Stomach (tissue), 9 donors: ENCODE measurements around the gene SDCBP2. TPM values are rescaled to one million over a fixed set of nuclear protein-coding genes. Genes with fewer than 3 reads are reported as not detected.

Experiments
- DNase-seq, 2 donors: peaks; one replicate each; pipeline versions ENCODE4 v3.0.0 to v3.0.0-alpha.2; 2013 to 2019
- H3K27ac ChIP-seq, 5 donors: fragments of 200-600 bp in 4 of 5; sonication (generic) in 4 of 5; one replicate each; pipeline ENCODE4 v1.5.1; 2013 to 2019; ENCODE audit warnings: mild to moderate bottlenecking in 1 of 5, moderate library complexity in 1 of 5
- H3K27me3 ChIP-seq, 3 donors: fragments of 200-600 bp; sonication (generic); one replicate each; pipeline ENCODE4 v1.5.1; 2017 to 2019; ENCODE audit warnings: mixed run types in 1 of 3
- H3K36me3 ChIP-seq, 4 donors: fragments of 200-600 bp; sonication (generic); 1 replicate in 3 of 4; 2 replicates in 1 of 4; pipeline ENCODE4 v1.5.1; 2016 to 2019
- H3K4me1 ChIP-seq, 4 donors: fragments of 200-600 bp; sonication (generic); one replicate each; pipeline ENCODE4 v1.5.1; 2016 to 2019
- H3K4me3 ChIP-seq, 4 donors: fragments of 200-600 bp; sonication (generic) in 3 of 4; one replicate each; pipeline ENCODE4 v1.5.1; 2016 to 2019; ENCODE audit warnings: mild to moderate bottlenecking in 1 of 4
- H3K9me3 ChIP-seq, 4 donors: fragments of 200-600 bp; sonication (generic); one replicate each; pipeline ENCODE4 v1.5.1; 2016 to 2019
- CTCF ChIP-seq, 7 experiments: fragments of 450-650 bp in 4 of 7; fragments of 200-600 bp in 3 of 7; sonication (generic) in 3 of 7; IDR thresholded peaks; one replicate each; pipeline ENCODE4 v1.5.1; 2016 to 2019; ENCODE audit warnings: antibody characterized with exemption in 7 of 7, control low read depth in 2 of 7, mild to moderate bottlenecking in 1 of 7
- EP300 ChIP-seq: sonication (generic); formaldehyde crosslinking; IDR thresholded peaks from one replicate; pipeline ENCODE4 v1.6.1; 2017; ENCODE audit warnings: antibody characterized with exemption
- POLR2A ChIP-seq, 4 donors: fragments of 450-650 bp; IDR thresholded peaks; one replicate each; pipeline ENCODE4 v1.6.1; 2016; ENCODE audit warnings: antibody characterized with exemption in 4 of 4, control low read depth in 2 of 4, mild to moderate bottlenecking in 1 of 4, moderate library complexity in 1 of 4
- POLR2AphosphoS5 ChIP-seq, 3 donors: sonication (generic); formaldehyde crosslinking; IDR thresholded peaks; one replicate each; pipeline ENCODE4 v1.6.1; 2016; ENCODE audit warnings: antibody characterized with exemption in 3 of 3
- WGBS, 5 donors: extraction: QIAGEN DNeasy Blood & Tissue Kit in 3 of 5; methylation state at CpG; one replicate each; pipeline versions ENCODE4 v1.1.5 to v1.1.7; 2013 to 2018; 5-methylcytosine and 5-hydroxymethylcytosine counted together
- intact Hi-C: fragments of 100-400 bp; cut with DNase I; formaldehyde crosslinking; loops from one replicate; pipeline ENCODE4 v1.15.1; 2023; ENCODE audit warnings: low total_unique reads
- polyA plus RNA-seq, 3 donors: library from polyadenylated mRNA; stranded (reverse); fragments of 200-250 nt; gene quantifications; one replicate each; pipeline ENCODE4 v1.2.3, GENCODE V29; 2013
- total RNA-seq, 5 donors: library from RNA; depleted of rRNA; stranded (reverse); fragments of >200 nt; gene quantifications; one replicate each; pipeline versions ENCODE4 v1.1.0 to v1.2.3, GENCODE V29; 2014 to 2016
- donor health status: healthy with polysubstance abuse.
- donor health status: Bipolar disorder and iron deficiency.
- donor health status: healthy.

SDCBP2 gene
- total and polyA plus RNA-seq, 8 donors, result 33.3 to 297 (median 60.5) TPM

- no peak for DNase-seq
These were observed 64.2 kb downstream of the SDCBP2 start for GRCh38 chr20:1264727-1265126.

GRCh38 chr20:1263853-1264252 lies 65.1 kb downstream of the SDCBP2 start:
- no peak for TF ChIP-seq POLR2AphosphoS5 (IDR thresholded peaks at IDR 0.05)
- TF ChIP-seq CTCF (IDR thresholded peaks at IDR 0.05), result no peak
- TF ChIP-seq EP300, result no peak
- no peak for TF ChIP-seq POLR2A (IDR thresholded peaks at IDR 0.05)
- Histone ChIP-seq H3K36me3 (no peaks in the 10 kb centered on the region), H3K27me3 (peaks cover 0 to 10% (median 0%) of the 10 kb centered on the region in 3 donors), H3K4me1 (peaks cover 16 to 31% (median 25%) of the 10 kb centered on the region in 4 donors), H3K4me3 (no peak overlapping the region), H3K9me3 (no peaks in the 10 kb centered on the region), H3K27ac (no peak overlapping the region)
- WGBS, 5 donors, result 62 to 94% (median 84%) methylated on average over 1 of the region's 1 CpG
- intact Hi-C loops, result no loop called here
- DNase-seq, result no peak

More at GRCh38 chr20:1264727-1265126, 64.2 kb downstream of the SDCBP2 start:
- no peak overlapping the region for H3K4me3 ChIP-seq
- intact Hi-C loops, result no loop called here
- peaks cover 0 to 10% (median 0%) of the 10 kb centered on the region in 3 donors for H3K27me3 ChIP-seq
- H3K9me3 ChIP-seq, result no peaks in the 10 kb centered on the region
- TF ChIP-seq POLR2AphosphoS5 (IDR thresholded peaks at IDR 0.05) (no peak), CTCF (IDR thresholded peaks at IDR 0.05) (no peak), EP300 (no peak), POLR2A (IDR thresholded peaks at IDR 0.05) (no peak)
- peak overlapping the region in 1 of 5 donors; percentile 72 for H3K27ac ChIP-seq
- WGBS, 5 donors, result 34 to 68% (median 60%) methylated on average over 2 of the region's 2 CpGs
- H3K4me1 ChIP-seq, result peaks cover 16 to 31% (median 25%) of the 10 kb centered on the region in 4 donors
- no peaks in the 10 kb centered on the region for H3K36me3 ChIP-seq

Other genes with a start within 250 kb of the SDCBP2 start
- 100 to 1,000 TPM in 1 of 5 donors, 10 to 100 TPM in 4; 22.0 to 297 (median 34.3) TPM for gene PSMF1, start 210.5 kb downstream of the SDCBP2 start, total RNA-seq
- 10 to 100 TPM; 41.8 to 75.6 (median 44.6) TPM for gene PSMF1, start 210.5 kb downstream of the SDCBP2 start, polyA plus RNA-seq
- 10 to 100 TPM in 1 of 5 donors, under 1 TPM in 2, not detected in 2; 0.45 to 72.9 (median 0.73) TPM for gene TMEM74B, start 144.2 kb downstream of the SDCBP2 start, total RNA-seq
- 1 to 10 TPM; 1.9 to 3.2 (median 2.6) TPM for gene TMEM74B, start 144.2 kb downstream of the SDCBP2 start, polyA plus RNA-seq
- gene C20orf202, start 125.7 kb downstream of the SDCBP2 start, total RNA-seq, result not detected
- under 1 TPM in 1 of 3 donors, not detected in 2; 0.05 TPM for gene C20orf202, start 125.7 kb downstream of the SDCBP2 start, polyA plus RNA-seq
- gene RAD21L1, start 103.1 kb downstream of the SDCBP2 start, total RNA-seq, result not detected
- not detected for gene RAD21L1, start 103.1 kb downstream of the SDCBP2 start, polyA plus RNA-seq
- 10 to 100 TPM in 1 of 5 donors, 1 to 10 TPM in 4; 1.8 to 15.6 (median 8.0) TPM for gene SNPH, start 62.8 kb downstream of the SDCBP2 start, total RNA-seq
- gene SNPH, start 62.8 kb downstream of the SDCBP2 start, polyA plus RNA-seq, result 1 to 10 TPM; 1.8 to 4.2 (median 3.6) TPM
- gene FKBP1A, start 63.9 kb upstream of the SDCBP2 start, total RNA-seq, result 100 to 1,000 TPM in 2 of 5 donors, 10 to 100 TPM in 3; 33.0 to 280 (median 68.3) TPM
- gene FKBP1A, start 63.9 kb upstream of the SDCBP2 start, polyA plus RNA-seq, result 100 to 1,000 TPM; 135 to 283 (median 195) TPM
- 10 to 100 TPM; 13.4 to 83.4 (median 33.4) TPM for gene NSFL1C, start 137.7 kb upstream of the SDCBP2 start, total RNA-seq
- 10 to 100 TPM; 33.4 to 59.7 (median 50.9) TPM for gene NSFL1C, start 137.7 kb upstream of the SDCBP2 start, polyA plus RNA-seq
- 1 to 10 TPM in 4 of 5 donors, under 1 TPM in 1; 0.55 to 7.6 (median 2.9) TPM for gene SIRPB2, start 162.3 kb upstream of the SDCBP2 start, total RNA-seq
- gene SIRPB2, start 162.3 kb upstream of the SDCBP2 start, polyA plus RNA-seq, result 1 to 10 TPM in 1 of 3 donors, under 1 TPM in 2; 0.43 to 2.0 (median 0.92) TPM
- under 1 TPM in 1 of 5 donors, not detected in 4; 0.45 TPM for gene SIRPD, start 228.6 kb upstream of the SDCBP2 start, total RNA-seq
- gene SIRPD, start 228.6 kb upstream of the SDCBP2 start, polyA plus RNA-seq, result not detected